T47D (cell line): Measurements from ENCODE around the gene MTOR.

Source experiments
- DNase-seq, 2 experiments: peaks; one replicate each; pipeline versions ENCODE4 v3.0.0 to v3.0.0-alpha.2; 2011 to 2012; ENCODE audit warnings: low read depth in 1 of 2, low spot score in 1 of 2
- JUND ChIP-seq: IDR thresholded peaks from 2 replicates; pipeline ENCODE4 v1.6.1; 2012; ENCODE audit warnings: low read depth
- in situ Hi-C: cut with HindIII; loops from 2 replicates; pipeline ENCODE4 v1.10.0; 2016; ENCODE audit warnings: low sequenced_read_pairs, low pct_unique_long_range_greater_than_20kb

The MTOR gene

GRCh38 chr1:11059968-11060830, 202.2 kb downstream of the MTOR start, which contains the start of gene SRM:
Gene SRM (minus strand): TSS chr1:11060018. CDS start chr1:11059943, 75 bp downstream.
- TF ChIP-seq JUND, result no peak
- in situ Hi-C loops, result no loop called here
- DNase-seq, result peak; percentile 90 to 98

- in situ Hi-C loops, result no loop called here
- TF ChIP-seq JUND, result no peak
- DNase-seq, result no peak
These were observed 203.0 kb downstream of the MTOR start for GRCh38 chr1:11059155-11059967.

GRCh38 chr1:11058595-11059154, 203.7 kb downstream of the MTOR start:
- in situ Hi-C loops, result no loop called here
- no peak for TF ChIP-seq JUND
- DNase-seq, result peak in 1 of 2 experiments; percentile 41

GRCh38 chr1:11058026-11058425, 204.3 kb downstream of the MTOR start:
- in situ Hi-C loops, result no loop called here
- no peak for TF ChIP-seq JUND
- DNase-seq, result no peak

- no peak for DNase-seq
- TF ChIP-seq JUND, result no peak
- in situ Hi-C loops, result no loop called here
These were observed 204.9 kb downstream of the MTOR start for GRCh38 chr1:11057477-11057876.
